SK-N-SH (cell line): ENCODE measurements around the gene GAL3ST3. TPM values are rescaled to one million over a fixed set of nuclear protein-coding genes. Genes with fewer than 3 reads are reported as not detected.

ENCODE experiments used
- CTCF ChIA-PET: fragments of 300-600, 350-600 bp; formaldehyde crosslinking; extraction: SDS; loops from one replicate; lab custom pipeline; 2021; lab: Yijun Ruan, JAX
- POLR2A ChIA-PET: fragments of 350-600 bp; sonication (Branson Sonifier 250); formaldehyde crosslinking; extraction: SDS; loops from one replicate; lab custom pipeline; 2020; ENCODE audit warnings: antibody characterized with exemption, inconsistent platforms; lab: Yijun Ruan, JAX
- DNase-seq: peaks from one replicate; pipeline ENCODE4 v3.0.0; 2012
- H2AFZ ChIP-seq: fragments of 200-600 bp; sonication (generic); 2 replicates; pipeline ENCODE4 v1.8.1; 2016; ENCODE audit warnings: antibody characterized with exemption, mild to moderate bottlenecking, low read depth
- H3F3A ChIP-seq: fragments of 200-600 bp; sonication (generic); replicated peaks from 2 replicates; pipeline ENCODE3; 2016; ENCODE audit warnings: antibody characterized with exemption, mild to moderate bottlenecking; ENCODE audit not compliant: insufficient read depth
- H3K27ac ChIP-seq, 2 experiments: fragments of 200-500 bp in 1 of 2; fragments of 200-600 bp in 1 of 2; sonication (Bioruptor generic) in 1 of 2; sonication (generic), shearing (Covaris generic) in 1 of 2; 2 replicates each; pipeline versions ENCODE4 v1.5.1 to v1.6.1; 2014 to 2016; ENCODE audit warnings: low read depth in 2 of 2, inconsistent platforms in 1 of 2, low read length in 1 of 2, mild to moderate bottlenecking in 1 of 2, mixed read lengths in 1 of 2
- H3K27me3 ChIP-seq: fragments of 200-600 bp; sonication (generic), shearing (Covaris generic); 2 replicates; pipeline ENCODE4 v1.6.1; 2016; ENCODE audit warnings: mixed run types; ENCODE audit not compliant: insufficient read depth
- H3K36me3 ChIP-seq, 2 experiments: fragments of 200-500 bp in 1 of 2; fragments of 200-600 bp in 1 of 2; sonication (Bioruptor generic) in 1 of 2; sonication (generic) in 1 of 2; replicated peaks in 1 of 2; 2 replicates each; pipeline versions ENCODE3 to v1.5.1; 2014 to 2016; ENCODE audit warnings: low read length in 1 of 2, mild to moderate bottlenecking in 1 of 2; ENCODE audit not compliant: insufficient read depth in 2 of 2, control insufficient read depth in 1 of 2
- H3K4me1 ChIP-seq, 2 experiments: fragments of 200-500 bp in 1 of 2; fragments of 200-600 bp in 1 of 2; sonication (Bioruptor generic) in 1 of 2; sonication (generic), shearing (Covaris generic) in 1 of 2; 2 replicates each; pipeline versions ENCODE4 v1.5.1 to v1.6.1; 2014 to 2016; ENCODE audit warnings: low read depth in 1 of 2, low read length in 1 of 2, mixed run types in 1 of 2; ENCODE audit not compliant: insufficient read depth in 2 of 2, control insufficient read depth in 1 of 2
- H3K4me2 ChIP-seq: fragments of 200-600 bp; sonication (generic), shearing (Covaris generic); 2 replicates; pipeline ENCODE4 v1.6.1; 2017; ENCODE audit warnings: mixed run types
- H3K4me3 ChIP-seq, 2 experiments: fragments of 200-500 bp in 1 of 2; fragments of 200-600 bp in 1 of 2; sonication (Bioruptor generic) in 1 of 2; sonication (generic), shearing (Covaris generic) in 1 of 2; 2 replicates each; pipeline versions ENCODE4 v1.5.1 to v1.8.1; 2014 to 2016; ENCODE audit warnings: low read depth in 2 of 2, inconsistent platforms in 1 of 2, low read length in 1 of 2, mild to moderate bottlenecking in 1 of 2, mixed read lengths in 1 of 2, moderate library complexity in 1 of 2
- H3K79me2 ChIP-seq: fragments of 200-600 bp; sonication (generic); 2 replicates; pipeline ENCODE4 v1.8.1; 2017; ENCODE audit warnings: mild to moderate bottlenecking; ENCODE audit not compliant: insufficient read depth
- H3K9ac ChIP-seq: fragments of 200-600 bp; sonication (generic); 2 replicates; pipeline ENCODE4 v1.6.1; 2017; ENCODE audit warnings: mixed run types
- H3K9me2 ChIP-seq: fragments of 200-600 bp; sonication (generic); 2 replicates; pipeline ENCODE4 v1.6.1; 2017; ENCODE audit warnings: mixed run types
- H3K9me3 ChIP-seq: fragments of 200-600 bp; sonication (generic); 2 replicates; pipeline ENCODE4 v1.6.1; 2017; ENCODE audit warnings: mixed run types, mild to moderate bottlenecking, moderate library complexity
- H4K20me1 ChIP-seq: fragments of 200-600 bp; sonication (generic); 2 replicates; pipeline ENCODE4 v1.6.1; 2017; ENCODE audit warnings: mild to moderate bottlenecking, mixed run types; ENCODE audit not compliant: insufficient read depth
- CHD2 ChIP-seq: fragments of 150-350 bp; IDR thresholded peaks from 2 replicates; pipeline ENCODE4 v1.6.1; 2018; ENCODE audit warnings: low read length; ENCODE audit not compliant: partially characterized antibody
- NFIC ChIP-seq: IDR thresholded peaks from 2 replicates; pipeline ENCODE4 v1.4.0; 2012; ENCODE audit warnings: borderline replicate concordance
- RCOR1 ChIP-seq: fragments of 150-350 bp; IDR thresholded peaks from 2 replicates; pipeline ENCODE4 v1.6.1; 2017; ENCODE audit warnings: antibody characterized with exemption, low read length
- REST ChIP-seq: IDR thresholded peaks from 2 replicates; pipeline ENCODE4 v1.6.1; 2012; ENCODE audit warnings: mild to moderate bottlenecking, low read depth, low read length, moderate library complexity
- TAF1 ChIP-seq: IDR thresholded peaks from 2 replicates; pipeline ENCODE4 v1.6.1; 2012; ENCODE audit warnings: low read depth, mild to moderate bottlenecking, low read length, moderate library complexity, borderline replicate concordance
- USF1 ChIP-seq: IDR thresholded peaks from 2 replicates; pipeline ENCODE4 v1.4.0; 2012; ENCODE audit warnings: low read depth, borderline replicate concordance
- WGBS: methylation state at CpG from one replicate; pipeline ENCODE4 v1.1.6; 2017; ENCODE audit warnings: low lambda C conversion rate; 5-methylcytosine and 5-hydroxymethylcytosine counted together
- polyA plus RNA-seq, 3 experiments: library from polyadenylated mRNA; depleted of rRNA; stranded (reverse); fragments of >200 nt; gene quantifications; 2 replicates each; pipeline ENCODE4 v1.2.3, GENCODE V29; 2012
- TF ChIP-seq, protein P1 (sequence below): IDR thresholded peaks from 2 replicates; pipeline ENCODE4; 2012
- TF ChIP-seq, protein P2 (sequence below): fragments of 150-350 bp; IDR thresholded peaks from 2 replicates; pipeline ENCODE4 v1.6.1; 2017; ENCODE audit warnings: antibody characterized with exemption, low read length, low read depth, borderline replicate concordance

GAL3ST3 gene
- polyA plus RNA-seq, 1 of the 3 experiments (the other 2 are of a cell fraction), result 3.2 TPM

GRCh38 chr11:66059966-66060680, 11.2 kb upstream of the GAL3ST3 start:
- ChIA-PET POLR2A (interaction anchor here (1.6 kb wide), 1 partner anchor 8 kb away, joined by 3 read pairs; the partner anchor contains the start of gene SF3B2), CTCF (interaction anchor here (0.8 to 3.9 kb wide), 4 partner anchors 9 to 105 kb away, joined by 3 to 47 read pairs (median 6); partner anchors contain the start of gene PACS1)
- Histone ChIP-seq H3F3A (peaks cover 32% of the 10 kb centered on the region), H3K36me3 (peaks cover 95 to 96% of the 10 kb centered on the region in 2 experiments), H3K4me2 (no peak overlapping the region), H2AFZ (no peak overlapping the region), H3K4me1 (no peaks in the 10 kb centered on the region), H3K4me3 (no peak overlapping the region), H3K79me2 (peaks cover 63% of the 10 kb centered on the region), H3K9ac (no peak overlapping the region), H3K27ac (no peak overlapping the region), H3K27me3 (no peaks in the 10 kb centered on the region), H3K9me2 (no peaks in the 10 kb centered on the region), H3K9me3 (no peaks in the 10 kb centered on the region), H4K20me1 (no peaks in the 10 kb centered on the region)
- 78% methylated on average over 8 of the region's 8 CpGs for WGBS
- TF ChIP-seq TAF1, result no peak
- no peak for TF ChIP-seq CHD2
- TF ChIP-seq, protein P1, sequence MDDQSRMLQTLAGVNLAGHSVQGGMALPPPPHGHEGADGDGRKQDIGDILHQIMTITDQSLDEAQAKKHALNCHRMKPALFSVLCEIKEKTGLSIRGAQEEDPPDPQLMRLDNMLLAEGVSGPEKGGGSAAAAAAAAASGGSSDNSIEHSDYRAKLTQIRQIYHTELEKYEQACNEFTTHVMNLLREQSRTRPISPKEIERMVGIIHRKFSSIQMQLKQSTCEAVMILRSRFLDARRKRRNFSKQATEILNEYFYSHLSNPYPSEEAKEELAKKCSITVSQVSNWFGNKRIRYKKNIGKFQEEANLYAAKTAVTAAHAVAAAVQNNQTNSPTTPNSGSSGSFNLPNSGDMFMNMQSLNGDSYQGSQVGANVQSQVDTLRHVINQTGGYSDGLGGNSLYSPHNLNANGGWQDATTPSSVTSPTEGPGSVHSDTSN, result no peak
- TF ChIP-seq RCOR1, result no peak
- TF ChIP-seq USF1, result no peak
- TF ChIP-seq NFIC, result no peak
- TF ChIP-seq REST, result no peak
- TF ChIP-seq, protein P2, sequence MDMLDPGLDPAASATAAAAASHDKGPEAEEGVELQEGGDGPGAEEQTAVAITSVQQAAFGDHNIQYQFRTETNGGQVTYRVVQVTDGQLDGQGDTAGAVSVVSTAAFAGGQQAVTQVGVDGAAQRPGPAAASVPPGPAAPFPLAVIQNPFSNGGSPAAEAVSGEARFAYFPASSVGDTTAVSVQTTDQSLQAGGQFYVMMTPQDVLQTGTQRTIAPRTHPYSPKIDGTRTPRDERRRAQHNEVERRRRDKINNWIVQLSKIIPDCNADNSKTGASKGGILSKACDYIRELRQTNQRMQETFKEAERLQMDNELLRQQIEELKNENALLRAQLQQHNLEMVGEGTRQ, result no peak
- DNase-seq, result no peak
